HCT116 (cell line): ENCODE data around the gene FCER2.

Experiments used
- JUND ChIP-seq: IDR thresholded peaks from 2 replicates; pipeline ENCODE4 v1.6.1; 2012
- POLR2A ChIP-seq: IDR thresholded peaks from 2 replicates; pipeline ENCODE4 v1.7.0; 2011; ENCODE audit warnings: borderline replicate concordance; ENCODE audit not compliant: insufficient read depth, insufficient read length; ENCODE audit errors: extremely low read depth
- YY1 ChIP-seq: IDR thresholded peaks from 2 replicates; pipeline ENCODE4 v1.6.1; 2011; ENCODE audit warnings: low read length, low read depth, moderate library complexity, mild to moderate bottlenecking; ENCODE audit not compliant: insufficient replicate concordance; ENCODE audit errors: extremely low read depth
- TF ChIP-seq, protein P1 (sequence below): IDR thresholded peaks from 2 replicates; pipeline ENCODE4 v1.6.1; 2012; ENCODE audit warnings: low read depth
- TF ChIP-seq, protein P2 (sequence below), 3 experiments: fragments of 200-600 bp in 1 of 3; sonication (generic) in 1 of 3; IDR thresholded peaks in 2 of 3; conservative IDR thresholded peaks in 1 of 3; 2 replicates each; pipeline ENCODE4 v1.5.1; 2012 to 2017; ENCODE audit warnings: low read depth in 2 of 3, low read length in 2 of 3, antibody characterized with exemption in 1 of 3, borderline replicate concordance in 1 of 3, control low read depth in 1 of 3, mild to moderate bottlenecking in 1 of 3, mixed read lengths in 1 of 3, mixed run types in 1 of 3, moderate library complexity in 1 of 3; ENCODE audit not compliant: insufficient read depth in 1 of 3

DNA sequence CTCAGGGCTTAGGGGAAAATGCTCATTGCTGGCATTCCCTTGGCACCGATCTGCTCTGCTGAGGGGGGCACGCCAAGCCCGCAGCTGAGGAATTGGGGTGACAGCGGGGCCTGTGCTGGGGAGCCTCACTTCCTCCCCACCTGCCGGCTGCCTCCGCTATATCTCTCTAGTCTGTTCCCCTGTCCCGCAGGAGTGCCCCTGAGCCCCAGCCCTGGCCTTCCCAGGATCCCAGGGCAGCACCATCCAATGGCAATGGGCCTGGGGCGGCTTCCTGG is 55.6 kb downstream of the FCER2 start:
- TF ChIP-seq, protein P1, sequence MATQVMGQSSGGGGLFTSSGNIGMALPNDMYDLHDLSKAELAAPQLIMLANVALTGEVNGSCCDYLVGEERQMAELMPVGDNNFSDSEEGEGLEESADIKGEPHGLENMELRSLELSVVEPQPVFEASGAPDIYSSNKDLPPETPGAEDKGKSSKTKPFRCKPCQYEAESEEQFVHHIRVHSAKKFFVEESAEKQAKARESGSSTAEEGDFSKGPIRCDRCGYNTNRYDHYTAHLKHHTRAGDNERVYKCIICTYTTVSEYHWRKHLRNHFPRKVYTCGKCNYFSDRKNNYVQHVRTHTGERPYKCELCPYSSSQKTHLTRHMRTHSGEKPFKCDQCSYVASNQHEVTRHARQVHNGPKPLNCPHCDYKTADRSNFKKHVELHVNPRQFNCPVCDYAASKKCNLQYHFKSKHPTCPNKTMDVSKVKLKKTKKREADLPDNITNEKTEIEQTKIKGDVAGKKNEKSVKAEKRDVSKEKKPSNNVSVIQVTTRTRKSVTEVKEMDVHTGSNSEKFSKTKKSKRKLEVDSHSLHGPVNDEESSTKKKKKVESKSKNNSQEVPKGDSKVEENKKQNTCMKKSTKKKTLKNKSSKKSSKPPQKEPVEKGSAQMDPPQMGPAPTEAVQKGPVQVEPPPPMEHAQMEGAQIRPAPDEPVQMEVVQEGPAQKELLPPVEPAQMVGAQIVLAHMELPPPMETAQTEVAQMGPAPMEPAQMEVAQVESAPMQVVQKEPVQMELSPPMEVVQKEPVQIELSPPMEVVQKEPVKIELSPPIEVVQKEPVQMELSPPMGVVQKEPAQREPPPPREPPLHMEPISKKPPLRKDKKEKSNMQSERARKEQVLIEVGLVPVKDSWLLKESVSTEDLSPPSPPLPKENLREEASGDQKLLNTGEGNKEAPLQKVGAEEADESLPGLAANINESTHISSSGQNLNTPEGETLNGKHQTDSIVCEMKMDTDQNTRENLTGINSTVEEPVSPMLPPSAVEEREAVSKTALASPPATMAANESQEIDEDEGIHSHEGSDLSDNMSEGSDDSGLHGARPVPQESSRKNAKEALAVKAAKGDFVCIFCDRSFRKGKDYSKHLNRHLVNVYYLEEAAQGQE: no peak
- TF ChIP-seq POLR2A (no peak), YY1 (no peak), JUND (no peak)
- TF ChIP-seq, protein P2, sequence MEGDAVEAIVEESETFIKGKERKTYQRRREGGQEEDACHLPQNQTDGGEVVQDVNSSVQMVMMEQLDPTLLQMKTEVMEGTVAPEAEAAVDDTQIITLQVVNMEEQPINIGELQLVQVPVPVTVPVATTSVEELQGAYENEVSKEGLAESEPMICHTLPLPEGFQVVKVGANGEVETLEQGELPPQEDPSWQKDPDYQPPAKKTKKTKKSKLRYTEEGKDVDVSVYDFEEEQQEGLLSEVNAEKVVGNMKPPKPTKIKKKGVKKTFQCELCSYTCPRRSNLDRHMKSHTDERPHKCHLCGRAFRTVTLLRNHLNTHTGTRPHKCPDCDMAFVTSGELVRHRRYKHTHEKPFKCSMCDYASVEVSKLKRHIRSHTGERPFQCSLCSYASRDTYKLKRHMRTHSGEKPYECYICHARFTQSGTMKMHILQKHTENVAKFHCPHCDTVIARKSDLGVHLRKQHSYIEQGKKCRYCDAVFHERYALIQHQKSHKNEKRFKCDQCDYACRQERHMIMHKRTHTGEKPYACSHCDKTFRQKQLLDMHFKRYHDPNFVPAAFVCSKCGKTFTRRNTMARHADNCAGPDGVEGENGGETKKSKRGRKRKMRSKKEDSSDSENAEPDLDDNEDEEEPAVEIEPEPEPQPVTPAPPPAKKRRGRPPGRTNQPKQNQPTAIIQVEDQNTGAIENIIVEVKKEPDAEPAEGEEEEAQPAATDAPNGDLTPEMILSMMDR (IDR thresholded peaks at IDR 0.05 in 2 of 3, conservative IDR thresholded peaks at IDR 0.05 in 1 of 3; ENCODE audit: borderline replicate concordance in 1 of 3, insufficient read depth in 1 of 3, low read depth in 2 of 3, low read length in 2 of 3): no peak
